Stomach (tissue), 9 donors: ENCODE measurements around the gene INSYN2B. TPM values are rescaled to one million over a fixed set of nuclear protein-coding genes. Genes with fewer than 3 reads are reported as not detected.

Source experiments
- DNase-seq, 2 donors: peaks; one replicate each; pipeline versions ENCODE4 v3.0.0 to v3.0.0-alpha.2; 2013 to 2019
- H3K27ac ChIP-seq, 5 donors: fragments of 200-600 bp in 4 of 5; sonication (generic) in 4 of 5; one replicate each; pipeline ENCODE4 v1.5.1; 2013 to 2019; ENCODE audit warnings: mild to moderate bottlenecking in 1 of 5, moderate library complexity in 1 of 5
- H3K27me3 ChIP-seq, 3 donors: fragments of 200-600 bp; sonication (generic); one replicate each; pipeline ENCODE4 v1.5.1; 2017 to 2019; ENCODE audit warnings: mixed run types in 1 of 3
- H3K36me3 ChIP-seq, 4 donors: fragments of 200-600 bp; sonication (generic); 1 replicate in 3 of 4; 2 replicates in 1 of 4; pipeline ENCODE4 v1.5.1; 2016 to 2019
- H3K4me1 ChIP-seq, 4 donors: fragments of 200-600 bp; sonication (generic); one replicate each; pipeline ENCODE4 v1.5.1; 2016 to 2019
- H3K4me3 ChIP-seq, 4 donors: fragments of 200-600 bp; sonication (generic) in 3 of 4; one replicate each; pipeline ENCODE4 v1.5.1; 2016 to 2019; ENCODE audit warnings: mild to moderate bottlenecking in 1 of 4
- H3K9me3 ChIP-seq, 4 donors: fragments of 200-600 bp; sonication (generic); one replicate each; pipeline ENCODE4 v1.5.1; 2016 to 2019
- CTCF ChIP-seq, 7 experiments: fragments of 450-650 bp in 4 of 7; fragments of 200-600 bp in 3 of 7; sonication (generic) in 3 of 7; IDR thresholded peaks; one replicate each; pipeline ENCODE4 v1.5.1; 2016 to 2019; ENCODE audit warnings: antibody characterized with exemption in 7 of 7, control low read depth in 2 of 7, mild to moderate bottlenecking in 1 of 7
- EP300 ChIP-seq: sonication (generic); formaldehyde crosslinking; IDR thresholded peaks from one replicate; pipeline ENCODE4 v1.6.1; 2017; ENCODE audit warnings: antibody characterized with exemption
- POLR2A ChIP-seq, 4 donors: fragments of 450-650 bp; IDR thresholded peaks; one replicate each; pipeline ENCODE4 v1.6.1; 2016; ENCODE audit warnings: antibody characterized with exemption in 4 of 4, control low read depth in 2 of 4, mild to moderate bottlenecking in 1 of 4, moderate library complexity in 1 of 4
- POLR2AphosphoS5 ChIP-seq, 3 donors: sonication (generic); formaldehyde crosslinking; IDR thresholded peaks; one replicate each; pipeline ENCODE4 v1.6.1; 2016; ENCODE audit warnings: antibody characterized with exemption in 3 of 3
- WGBS, 5 donors: extraction: QIAGEN DNeasy Blood & Tissue Kit in 3 of 5; methylation state at CpG; one replicate each; pipeline versions ENCODE4 v1.1.5 to v1.1.7; 2013 to 2018; 5-methylcytosine and 5-hydroxymethylcytosine counted together
- intact Hi-C: fragments of 100-400 bp; cut with DNase I; formaldehyde crosslinking; loops from one replicate; pipeline ENCODE4 v1.15.1; 2023; ENCODE audit warnings: low total_unique reads
- polyA plus RNA-seq, 3 donors: library from polyadenylated mRNA; stranded (reverse); fragments of 200-250 nt; gene quantifications; one replicate each; pipeline ENCODE4 v1.2.3, GENCODE V29; 2013
- total RNA-seq, 5 donors: library from RNA; depleted of rRNA; stranded (reverse); fragments of >200 nt; gene quantifications; one replicate each; pipeline versions ENCODE4 v1.1.0 to v1.2.3, GENCODE V29; 2014 to 2016
- donor health status: healthy with polysubstance abuse.
- donor health status: Bipolar disorder and iron deficiency.
- donor health status: healthy.

INSYN2B gene
- total and polyA plus RNA-seq, 8 donors = 0.18 to 0.19 TPM; not detected in 6

GRCh38 chr5:169832845-169833244 lies 147.4 kb downstream of the INSYN2B start:
- no peak for TF ChIP-seq CTCF (IDR thresholded peaks at IDR 0.05)
- TF ChIP-seq POLR2AphosphoS5 (IDR thresholded peaks at IDR 0.05) = no peak
- no peak for TF ChIP-seq EP300
- no peak for TF ChIP-seq POLR2A (IDR thresholded peaks at IDR 0.05)
- no peak overlapping the region for H3K27ac ChIP-seq
- no peaks in the 10 kb centered on the region for H3K27me3 ChIP-seq
- no peaks in the 10 kb centered on the region for H3K4me1 ChIP-seq
- H3K36me3 ChIP-seq = no peaks in the 10 kb centered on the region
- no peak overlapping the region for H3K4me3 ChIP-seq
- intact Hi-C loops = no loop called here
- H3K9me3 ChIP-seq = no peaks in the 10 kb centered on the region
- DNase-seq = no peak

GRCh38 chr5:169832304-169832703 lies 148.0 kb downstream of the INSYN2B start:
- no peaks in the 10 kb centered on the region for H3K27me3 ChIP-seq
- TF ChIP-seq POLR2AphosphoS5 (IDR thresholded peaks at IDR 0.05) (no peak), POLR2A (IDR thresholded peaks at IDR 0.05) (no peak), EP300 (no peak), CTCF (IDR thresholded peaks at IDR 0.05) (no peak)
- no peaks in the 10 kb centered on the region for H3K36me3 ChIP-seq
- no peaks in the 10 kb centered on the region for H3K9me3 ChIP-seq
- intact Hi-C loops = no loop called here
- 72 to 88% (median 81%) methylated on average over 3 of the region's 3 CpGs for WGBS, 5 donors
- H3K4me1 ChIP-seq = no peaks in the 10 kb centered on the region
- DNase-seq = no peak
- H3K27ac ChIP-seq = no peak overlapping the region
- H3K4me3 ChIP-seq = no peak overlapping the region

GRCh38 chr5:169831331-169831730 lies 149.0 kb downstream of the INSYN2B start:
- Histone ChIP-seq H3K36me3 (no peaks in the 10 kb centered on the region), H3K4me1 (no peaks in the 10 kb centered on the region), H3K27me3 (no peaks in the 10 kb centered on the region), H3K9me3 (no peaks in the 10 kb centered on the region), H3K27ac (no peak overlapping the region), H3K4me3 (no peak overlapping the region)
- 38 to 59% (median 56%) methylated on average over 1 of the region's 1 CpG for WGBS, 5 donors
- intact Hi-C loops = no loop called here
- TF ChIP-seq EP300 = no peak
- TF ChIP-seq POLR2AphosphoS5 (IDR thresholded peaks at IDR 0.05) = no peak
- TF ChIP-seq CTCF (IDR thresholded peaks at IDR 0.05) = no peak
- no peak for TF ChIP-seq POLR2A (IDR thresholded peaks at IDR 0.05)
- DNase-seq = no peak

GRCh38 chr5:169828385-169828784 lies 151.9 kb downstream of the INSYN2B start:
- no peak overlapping the region for H3K4me3 ChIP-seq
- WGBS, 5 donors = 72 to 84% (median 79%) methylated on average over 4 of the region's 4 CpGs
- no peak for DNase-seq
- H3K9me3 ChIP-seq = peaks cover 0 to 1% (median 0%) of the 10 kb centered on the region in 4 donors
- intact Hi-C loops = no loop called here
- TF ChIP-seq POLR2A (IDR thresholded peaks at IDR 0.05) = no peak
- no peak for TF ChIP-seq CTCF (IDR thresholded peaks at IDR 0.05)
- no peak for TF ChIP-seq POLR2AphosphoS5 (IDR thresholded peaks at IDR 0.05)
- no peak for TF ChIP-seq EP300
- H3K4me1 ChIP-seq = no peaks in the 10 kb centered on the region
- no peak overlapping the region for H3K27ac ChIP-seq
- H3K36me3 ChIP-seq = no peaks in the 10 kb centered on the region
- H3K27me3 ChIP-seq = no peaks in the 10 kb centered on the region
